ENCODE measurements around the gene STMND1. TPM values are rescaled to one million over a fixed set of nuclear protein-coding genes. Genes with fewer than 3 reads are reported as not detected.

STMND1 gene
- total RNA-seq, 8 experiments from 2014 or later, result 0.05 to 0.62 (median 0.23) TPM; not detected in 2

DNA sequence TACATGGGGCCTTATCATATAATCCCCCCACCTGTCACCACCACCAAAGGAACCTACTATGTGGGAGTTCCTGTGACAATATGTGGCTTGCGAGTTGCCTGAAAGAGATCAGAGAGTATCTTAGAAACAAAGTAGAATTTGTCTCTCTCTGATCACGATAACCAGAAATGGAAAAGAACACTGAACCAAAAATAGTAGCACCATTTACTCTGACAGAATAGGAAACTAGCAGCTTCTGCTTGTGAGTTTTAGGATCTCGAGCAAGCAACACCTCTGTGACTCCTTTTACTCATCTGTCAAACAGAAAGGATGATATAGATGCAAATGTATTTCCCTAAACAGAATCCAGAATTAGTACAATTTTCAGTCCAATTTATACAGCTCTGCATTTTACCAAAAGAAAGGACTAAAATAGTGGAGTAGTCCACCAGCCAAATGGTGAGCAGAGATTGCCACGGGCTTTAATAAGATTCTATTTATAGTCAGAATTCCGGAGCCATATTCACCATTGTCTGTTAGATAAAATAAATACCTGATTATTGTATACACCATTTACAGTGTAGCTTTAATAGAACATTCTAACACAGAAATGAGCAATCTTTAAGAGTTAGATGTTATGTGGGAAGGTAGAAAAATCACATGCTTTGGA lies 19.9 kb upstream of the STMND1 start:
- in situ Hi-C loops (cut with MboI; ENCODE audit: low pct_unique_long_range_greater_than_20kb in 2 of 9, low sequenced_read_pairs in 9 of 9, unreplicated experiment in 9 of 9), result loop anchor here in 2 of 9 experiments (25.0 kb wide), 3 partner anchors 95 to 320 kb away; partner anchors contain the start of gene ATXN1 (in 1 of the 2)
- no peak overlapping the region for H3K27ac ChIP-seq
- H3K4me3 ChIP-seq, result no peak overlapping the region
- H3K4me1 ChIP-seq (replicated peaks in 1 of 2), result no peaks in the 10 kb centered on the region
- ATAC-seq (replicated peaks in 6 of 8), result no peak
- 25 to 100% (median 75%) methylated on average over 2 to 5 of the region's 5 CpGs for WGBS, 10 experiments

DNA sequence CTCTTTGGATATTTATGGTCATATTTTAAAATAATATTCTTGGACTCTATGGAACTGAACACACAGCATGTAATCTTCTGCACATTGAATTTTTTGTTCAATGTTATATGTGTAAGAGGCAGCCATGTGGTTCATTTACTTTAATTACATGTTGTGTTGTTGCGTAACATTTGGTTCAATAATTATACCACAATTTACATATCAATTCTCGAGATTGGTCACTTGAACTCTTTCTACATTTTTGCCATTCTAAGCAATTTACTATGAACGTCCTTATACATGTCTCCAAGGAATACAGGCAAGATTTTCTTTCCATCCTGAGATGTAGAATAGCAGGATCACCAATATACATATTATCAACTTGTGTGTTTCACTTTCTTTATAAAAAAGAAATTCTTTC lies 18.5 kb upstream of the STMND1 start:
- WGBS, 10 experiments, result 60 to 94% (median 83%) methylated on average over 1 to 3 of the region's 3 CpGs
- in situ Hi-C loops (cut with MboI; ENCODE audit: low pct_unique_long_range_greater_than_20kb in 2 of 9, low sequenced_read_pairs in 9 of 9, unreplicated experiment in 9 of 9), result loop anchor here in 2 of 9 experiments (25.0 kb wide), 3 partner anchors 96 to 321 kb away; partner anchors contain the start of gene ATXN1 (in 1 of the 2)
- H3K27ac ChIP-seq, result no peak overlapping the region
- no peak overlapping the region for H3K4me3 ChIP-seq
- no peaks in the 10 kb centered on the region for H3K4me1 ChIP-seq (replicated peaks in 1 of 2)
- no peak for ATAC-seq (replicated peaks in 6 of 8)

DNA sequence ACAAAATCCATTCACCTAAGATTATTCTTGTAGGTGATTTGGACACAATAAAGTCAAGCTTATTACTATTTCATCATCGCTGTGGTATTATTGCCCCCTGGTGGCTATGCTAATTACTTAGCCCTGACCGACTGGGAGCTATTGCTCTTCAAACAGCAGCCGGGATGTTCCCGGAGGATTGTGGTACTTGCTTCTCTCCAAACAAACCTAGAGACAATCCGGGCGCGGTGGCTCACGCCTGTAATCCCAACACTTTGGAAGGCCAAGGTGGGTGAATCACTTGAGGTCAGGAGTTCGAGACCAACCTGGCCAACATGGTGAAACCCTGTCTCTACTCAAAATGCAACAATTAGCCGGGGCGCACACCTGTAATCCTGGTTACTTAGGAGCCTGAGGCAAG lies 15.4 kb upstream of the STMND1 start:
- no peak overlapping the region for H3K4me3 ChIP-seq
- 0 to 93% (median 53%) methylated on average over 1 to 7 of the region's 11 CpGs; no CpG with 5 or more reads in 3 of the 10 experiments for WGBS, 10 experiments
- H3K27ac ChIP-seq, result no peak overlapping the region
- H3K4me1 ChIP-seq (replicated peaks in 1 of 2), result no peaks in the 10 kb centered on the region
- in situ Hi-C loops (cut with MboI; ENCODE audit: low pct_unique_long_range_greater_than_20kb in 2 of 9, low sequenced_read_pairs in 9 of 9, unreplicated experiment in 9 of 9), result loop anchor here in 2 of 9 experiments (25.0 kb wide), 3 partner anchors 99 to 324 kb away; partner anchors contain the start of gene ATXN1 (in 1 of the 2)
- peak in 6 of 8 experiments; percentile 34 to 94 (median 73) for ATAC-seq (replicated peaks in 6 of 8)

DNA sequence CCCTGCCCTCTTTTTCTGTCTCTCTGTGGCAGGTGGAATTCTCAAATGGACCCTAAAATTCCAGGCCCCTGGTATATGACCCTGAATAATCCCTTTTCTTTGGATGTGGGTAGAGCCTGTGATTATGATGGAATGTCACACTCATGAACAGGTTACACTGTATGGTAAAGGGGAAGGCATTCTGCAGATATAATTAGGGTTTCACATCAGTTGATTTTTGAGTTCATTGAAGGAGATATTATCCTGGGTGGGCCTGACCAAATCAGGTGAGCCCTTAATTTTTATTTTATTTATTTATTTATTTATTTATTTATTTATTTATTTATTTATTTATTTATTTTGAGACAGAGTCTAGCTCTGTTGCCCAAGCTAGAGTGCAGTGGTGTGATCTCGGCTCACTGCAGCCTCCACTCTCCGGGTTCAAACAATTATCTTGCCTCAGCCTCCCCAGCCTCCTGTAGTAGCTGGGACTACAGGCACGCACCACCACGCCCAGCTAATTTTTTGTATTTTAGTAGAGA lies 13.7 kb upstream of the STMND1 start:
- no peak for ATAC-seq (replicated peaks in 6 of 8)
- Histone ChIP-seq H3K4me1 (replicated peaks in 1 of 2) (no peaks in the 10 kb centered on the region), H3K27ac (no peak overlapping the region), H3K4me3 (no peak overlapping the region)
- 80 to 100% (median 91%) methylated on average over 1 to 4 of the region's 4 CpGs; no CpG with 5 or more reads in 4 of the 10 experiments for WGBS, 10 experiments
- in situ Hi-C loops (cut with MboI; ENCODE audit: low pct_unique_long_range_greater_than_20kb in 2 of 9, low sequenced_read_pairs in 9 of 9, unreplicated experiment in 9 of 9), result loop anchor here in 2 of 9 experiments (25.0 kb wide), 3 partner anchors 101 to 326 kb away; partner anchors contain the start of gene ATXN1 (in 1 of the 2)

DNA sequence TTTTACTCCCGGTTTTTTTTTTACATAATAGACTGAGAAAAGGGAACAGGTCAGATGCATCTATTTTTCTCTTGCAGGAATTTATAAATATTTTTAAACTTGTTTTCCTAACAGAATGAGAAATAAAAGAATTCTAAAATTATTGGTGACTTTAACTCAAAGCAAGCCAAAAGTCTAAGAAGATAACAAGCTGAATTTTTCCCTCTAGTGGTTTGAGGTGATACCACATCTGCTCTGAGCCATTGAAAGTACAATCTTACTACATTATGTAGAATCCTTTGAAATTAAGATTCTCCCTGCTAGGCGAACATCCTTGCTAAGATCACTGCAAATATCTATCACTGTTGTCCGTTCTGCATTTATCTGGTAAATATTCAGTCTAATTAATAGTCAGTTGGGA lies 10.7 kb upstream of the STMND1 start:
- peak in 1 of 8 experiments; percentile 36 for ATAC-seq (replicated peaks in 6 of 8)
- Histone ChIP-seq H3K4me3 (no peak overlapping the region), H3K4me1 (replicated peaks in 1 of 2) (peaks cover 0 to 2% of the 10 kb centered on the region in 2 donors), H3K27ac (no peak overlapping the region)
- whole genome bisulfite sequencing, 10 experiments, result 5 to 71% (median 61%) methylated on average over 1 to 3 of the region's 3 CpGs
- in situ Hi-C loops (cut with MboI; ENCODE audit: low pct_unique_long_range_greater_than_20kb in 2 of 9, low sequenced_read_pairs in 9 of 9, unreplicated experiment in 9 of 9), result loop anchor here in 2 of 9 experiments (25.0 kb wide), 3 partner anchors 104 to 329 kb away; partner anchors contain the start of gene ATXN1 (in 1 of the 2)

DNA sequence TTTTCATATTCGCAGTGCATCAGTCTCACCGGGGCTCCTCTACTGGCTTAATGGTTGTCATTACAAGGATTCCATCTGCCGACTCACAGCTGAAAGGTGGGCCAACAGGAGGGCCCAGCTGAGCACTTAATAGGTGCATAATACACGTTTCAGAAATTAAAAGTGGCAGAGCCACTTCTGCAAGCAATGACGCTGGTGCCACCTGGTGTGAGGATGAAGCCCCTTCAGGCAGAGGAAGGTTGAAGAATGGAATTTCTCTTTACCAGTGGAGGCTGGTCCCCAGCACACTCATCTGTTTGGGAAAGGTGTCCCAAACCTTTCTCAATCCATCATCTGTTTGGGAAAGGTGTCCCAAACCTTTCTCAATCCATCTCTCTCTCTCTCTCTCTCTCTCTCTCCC lies 8.2 kb upstream of the STMND1 start:
- in situ Hi-C loops (cut with MboI; ENCODE audit: low pct_unique_long_range_greater_than_20kb in 2 of 9, low sequenced_read_pairs in 9 of 9, unreplicated experiment in 9 of 9), result loop anchor here in 2 of 9 experiments (25.0 kb wide), 3 partner anchors 106 to 331 kb away; partner anchors contain the start of gene ATXN1 (in 1 of the 2)
- 38 to 100% (median 52%) methylated on average over 1 to 5 of the region's 5 CpGs; no CpG with 5 or more reads in 2 of the 10 experiments for WGBS, 10 experiments
- Histone ChIP-seq H3K27ac (no peak overlapping the region), H3K4me1 (replicated peaks in 1 of 2) (peaks cover 0 to 5% of the 10 kb centered on the region in 2 donors), H3K4me3 (no peak overlapping the region)
- peak in 2 of 8 experiments; percentile 26 to 36 for ATAC-seq (replicated peaks in 6 of 8)

DNA sequence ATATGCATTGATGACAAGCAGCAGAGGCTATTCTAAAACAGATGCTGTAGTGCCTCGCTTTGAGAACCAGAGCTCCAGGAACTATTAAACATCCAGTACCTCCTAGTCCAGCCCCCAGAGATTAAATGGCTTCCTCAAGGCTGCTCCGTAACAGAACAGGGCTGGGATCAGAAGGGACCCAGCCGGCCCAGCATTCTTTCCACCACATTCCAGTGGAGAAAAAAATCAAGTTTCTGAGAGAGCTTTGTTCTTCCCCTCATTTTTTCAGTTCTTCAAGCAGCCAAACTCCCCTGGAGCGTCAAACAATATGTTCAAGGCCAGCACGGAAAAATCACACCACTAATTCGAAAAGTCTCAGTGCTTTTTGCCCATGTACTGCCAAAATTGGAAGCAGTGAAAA lies 5.8 kb upstream of the STMND1 start:
- H3K4me3 ChIP-seq, result no peak overlapping the region
- no peak overlapping the region for H3K27ac ChIP-seq
- ATAC-seq (replicated peaks in 6 of 8), result peak in 3 of 8 experiments; percentile 32 to 72 (median 45)
- in situ Hi-C loops (cut with MboI; ENCODE audit: low pct_unique_long_range_greater_than_20kb in 2 of 9, low sequenced_read_pairs in 9 of 9, unreplicated experiment in 9 of 9), result loop anchor here in 2 of 9 experiments (25.0 kb wide), 3 partner anchors 109 to 334 kb away; partner anchors contain the start of gene ATXN1 (in 1 of the 2)
- H3K4me1 ChIP-seq (replicated peaks in 1 of 2), result peaks cover 0 to 5% of the 10 kb centered on the region in 2 donors
- 0 to 86% (median 50%) methylated on average over 1 to 6 of the region's 6 CpGs; no CpG with 5 or more reads in 1 of the 10 experiments for WGBS, 10 experiments

DNA sequence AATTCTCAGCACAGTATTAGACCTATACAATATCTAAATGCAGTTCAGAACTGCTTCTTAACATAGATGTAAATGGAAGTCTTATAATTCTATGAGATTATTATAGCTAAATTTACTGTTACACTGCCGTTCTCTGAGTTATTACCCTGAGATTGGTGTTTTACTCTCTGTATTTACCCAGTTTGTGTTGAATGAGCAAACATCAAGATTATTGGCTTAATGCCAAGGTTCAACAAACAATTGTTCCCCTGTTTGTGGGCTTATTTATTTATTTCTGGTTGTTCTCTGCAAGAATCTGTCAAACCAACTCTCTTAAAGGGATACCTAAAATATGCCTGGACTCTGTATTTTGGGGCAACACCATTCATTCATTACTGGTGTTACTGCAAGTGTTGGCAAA lies 5.2 kb upstream of the STMND1 start:
- in situ Hi-C loops (cut with MboI; ENCODE audit: low pct_unique_long_range_greater_than_20kb in 2 of 9, low sequenced_read_pairs in 9 of 9, unreplicated experiment in 9 of 9), result loop anchor here in 2 of 9 experiments (25.0 kb wide), 3 partner anchors 109 to 334 kb away; partner anchors contain the start of gene ATXN1 (in 1 of the 2)

DNA sequence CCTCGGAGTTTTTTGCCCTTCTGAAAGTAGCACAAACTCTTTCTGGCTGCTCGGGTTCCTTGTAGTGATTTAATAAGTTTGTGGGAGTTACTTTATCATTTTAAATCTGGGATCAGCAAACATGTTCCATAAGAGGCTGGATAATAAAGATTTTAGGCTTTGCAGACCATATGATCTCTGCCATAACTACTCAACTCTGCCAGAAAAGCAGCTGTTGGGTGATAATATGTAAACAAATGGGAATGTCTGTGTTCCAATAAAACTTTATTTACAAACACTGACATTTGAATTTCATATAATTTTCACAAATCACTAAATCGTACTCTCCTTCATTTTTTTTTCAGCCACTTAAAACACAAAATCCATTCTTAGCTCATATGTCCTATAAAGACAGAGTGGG lies 3.9 kb upstream of the STMND1 start:
- Histone ChIP-seq H3K4me1 (replicated peaks in 1 of 2) (peaks cover 5% of the 10 kb centered on the region in 2 donors), H3K27ac (no peak overlapping the region), H3K4me3 (no peak overlapping the region)
- no peak for ATAC-seq (replicated peaks in 6 of 8)
- in situ Hi-C loops (cut with MboI; ENCODE audit: low pct_unique_long_range_greater_than_20kb in 2 of 9, low sequenced_read_pairs in 9 of 9, unreplicated experiment in 9 of 9), result loop anchor here in 2 of 9 experiments (25.0 kb wide), 3 partner anchors 111 to 336 kb away; partner anchors contain the start of gene ATXN1 (in 1 of the 2)
- WGBS, 10 experiments, result 0 to 88% (median 79%) methylated on average over 1 to 3 of the region's 3 CpGs; no CpG with 5 or more reads in 1 of the 10 experiments

More for the DNA sequence above, 5.2 kb upstream of the STMND1 start:
- 33 to 100% (median 74%) methylated on average over 1 of the region's 1 CpG; no CpG with 5 or more reads in 2 of the 10 experiments for WGBS, 10 experiments
- Histone ChIP-seq H3K4me3 (no peak overlapping the region), H3K27ac (no peak overlapping the region), H3K4me1 (replicated peaks in 1 of 2) (peaks cover 0 to 5% of the 10 kb centered on the region in 2 donors)
- ATAC-seq (replicated peaks in 6 of 8), result peak in 1 of 8 experiments; percentile 54

DNA sequence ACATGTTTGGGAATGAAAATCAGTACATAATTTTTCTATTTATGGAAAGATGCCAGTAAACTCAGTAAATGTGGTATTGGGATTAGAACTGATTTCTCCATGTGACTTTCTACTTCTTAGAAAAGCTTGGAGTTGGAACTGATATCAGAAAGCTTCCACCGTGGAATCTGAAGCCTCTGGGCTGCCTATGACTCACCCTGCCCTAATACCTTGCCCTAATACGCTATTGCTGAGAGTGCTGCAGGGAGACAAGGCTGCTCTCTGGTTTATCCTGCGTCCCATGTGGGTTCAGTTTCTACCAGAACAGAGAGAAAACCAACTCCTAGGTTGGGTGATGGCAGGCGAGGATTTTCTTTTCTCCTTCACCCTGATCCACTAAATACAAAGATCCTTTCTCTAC lies 3.3 kb upstream of the STMND1 start:
- Histone ChIP-seq H3K4me1 (replicated peaks in 1 of 2) (peaks cover 5% of the 10 kb centered on the region in 2 donors), H3K4me3 (no peak overlapping the region), H3K27ac (no peak overlapping the region)
- no peak for ATAC-seq (replicated peaks in 6 of 8)
- in situ Hi-C loops (cut with MboI; ENCODE audit: low pct_unique_long_range_greater_than_20kb in 2 of 9, low sequenced_read_pairs in 9 of 9, unreplicated experiment in 9 of 9), result loop anchor here in 2 of 9 experiments (25.0 kb wide), 3 partner anchors 111 to 336 kb away; partner anchors contain the start of gene ATXN1 (in 1 of the 2)
- 29 to 89% (median 67%) methylated on average over 1 to 4 of the region's 4 CpGs; no CpG with 5 or more reads in 1 of the 10 experiments for WGBS, 10 experiments

DNA sequence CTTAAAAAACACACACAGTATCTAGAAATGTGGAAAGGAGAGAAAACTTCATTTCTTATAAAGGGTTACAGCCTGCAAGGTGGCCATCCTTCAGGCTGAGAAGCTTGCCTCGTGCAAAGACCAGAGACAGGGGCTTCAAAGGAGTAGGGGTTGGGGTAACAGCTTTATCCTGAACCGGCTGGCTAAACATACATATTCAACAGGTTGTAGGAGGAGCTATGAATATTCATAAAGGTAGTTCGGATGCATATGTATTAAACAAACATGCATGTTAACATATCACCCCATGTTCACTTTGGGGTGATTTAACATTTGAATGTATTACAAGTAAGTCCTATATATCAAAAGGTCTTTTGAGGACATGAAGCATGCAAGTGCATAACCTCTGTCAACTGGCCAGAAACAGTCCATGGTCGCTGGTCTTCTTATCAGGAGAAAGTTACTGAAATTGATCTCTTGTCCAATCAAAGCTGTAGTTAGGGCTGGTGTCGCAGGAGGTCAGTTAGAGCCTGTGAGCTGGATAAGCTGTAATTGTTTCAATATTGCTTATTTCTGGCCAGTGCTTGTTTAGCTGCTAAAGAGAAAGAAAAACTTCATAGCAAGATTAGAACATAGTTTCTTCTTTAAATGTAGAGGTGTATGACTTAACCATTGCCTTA lies 2.3 kb upstream of the STMND1 start:
- 25 to 73% (median 49%) methylated on average over 2 to 5 of the region's 5 CpGs; no CpG with 5 or more reads in 1 of the 10 experiments for WGBS, 10 experiments
- in situ Hi-C loops (cut with MboI; ENCODE audit: low pct_unique_long_range_greater_than_20kb in 2 of 9, low sequenced_read_pairs in 9 of 9, unreplicated experiment in 9 of 9), result loop anchor here in 2 of 9 experiments (25.0 kb wide), 3 partner anchors 112 to 337 kb away; partner anchors contain the start of gene ATXN1 (in 1 of the 2)
- Histone ChIP-seq H3K4me3 (no peak overlapping the region), H3K4me1 (replicated peaks in 1 of 2) (peaks cover 5% of the 10 kb centered on the region in 2 donors), H3K27ac (no peak overlapping the region)
- no peak for ATAC-seq (replicated peaks in 6 of 8)

DNA sequence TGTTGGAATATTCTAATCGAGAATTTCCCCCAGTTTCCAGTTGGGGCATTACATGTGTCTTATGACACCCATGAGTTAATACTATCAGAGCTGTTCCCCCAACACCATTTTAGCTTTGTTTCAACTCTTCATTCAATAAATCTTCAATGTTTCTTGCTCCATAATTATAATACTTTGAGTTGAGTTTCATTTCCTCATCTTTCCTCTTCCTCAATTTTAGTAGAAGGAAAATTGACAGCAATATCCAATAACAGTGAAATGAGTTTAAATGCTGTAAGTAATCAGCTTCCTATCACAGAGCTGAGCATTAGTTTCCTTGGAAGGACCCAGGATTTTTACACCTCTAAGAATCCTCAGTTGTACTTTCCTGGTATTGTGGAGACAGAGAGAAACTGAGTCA lies 1.0 kb upstream of the STMND1 start:
- no peak overlapping the region for H3K4me3 ChIP-seq
- H3K27ac ChIP-seq, result no peak overlapping the region
- in situ Hi-C loops (cut with MboI; ENCODE audit: low pct_unique_long_range_greater_than_20kb in 2 of 9, low sequenced_read_pairs in 9 of 9, unreplicated experiment in 9 of 9), result no loop called here

More for the DNA sequence above, 1.0 kb upstream of the STMND1 start:
- ATAC-seq (replicated peaks in 6 of 8), result no peak
- 0 to 100% (median 83%) methylated on average over 1 of the region's 1 CpG; no CpG with 5 or more reads in 3 of the 10 experiments for WGBS, 10 experiments
- H3K4me1 ChIP-seq (replicated peaks in 1 of 2), result peaks cover 5% of the 10 kb centered on the region in 2 donors

All from motor neuron (in vitro differentiated cells).